Bronchial epithelial cell (primary cell): ENCODE data around the gene FOXM1. TPM values are rescaled to one million over a fixed set of nuclear protein-coding genes. Genes with fewer than 3 reads are reported as not detected.
"Not testable (repeated sequence)": the region's sequence is repeated elsewhere in the genome, so short reads cannot be mapped to it uniquely, and the experiment has no call there.

Source experiments
- DNase-seq: peaks from one replicate; pipeline ENCODE4 v3.0.0-alpha.2; 2010; ENCODE audit warnings: low read depth
- FAIRE-seq: peaks from 2 replicates; lab custom pipeline; 2011; peaks lifted over from hg19 to GRCh38; lab: Jason Lieb, UNC
- H3K27me3 ChIP-seq: 2 replicates; pipeline ENCODE4 v1.5.1; 2011; ENCODE audit warnings: low read length; ENCODE audit not compliant: control insufficient read depth, insufficient read depth
- H3K36me3 ChIP-seq: 2 replicates; pipeline ENCODE4 v1.5.1; 2011; ENCODE audit warnings: low read length; ENCODE audit not compliant: control insufficient read depth, insufficient read depth
- H3K4me3 ChIP-seq: 2 replicates; pipeline ENCODE4 v1.5.1; 2011; ENCODE audit warnings: mild to moderate bottlenecking, low read depth, low read length, control low read depth
- total RNA-seq: library from RNA; depleted of rRNA; stranded (reverse); fragments of >200 nt; gene quantifications from 2 replicates; pipeline ENCODE4 v1.2.1, GENCODE V29; 2014
- TF ChIP-seq, protein P1 (sequence below): IDR thresholded peaks from 2 replicates; pipeline ENCODE4 v1.5.1; 2011; ENCODE audit warnings: mild to moderate bottlenecking, moderate library complexity, low read length, control low read depth, inconsistent platforms; ENCODE audit not compliant: insufficient read depth, severe bottlenecking

FOXM1 gene
- total RNA-seq, 1 donor from 2014 or later: 0.79 TPM

- TF ChIP-seq, protein P1, sequence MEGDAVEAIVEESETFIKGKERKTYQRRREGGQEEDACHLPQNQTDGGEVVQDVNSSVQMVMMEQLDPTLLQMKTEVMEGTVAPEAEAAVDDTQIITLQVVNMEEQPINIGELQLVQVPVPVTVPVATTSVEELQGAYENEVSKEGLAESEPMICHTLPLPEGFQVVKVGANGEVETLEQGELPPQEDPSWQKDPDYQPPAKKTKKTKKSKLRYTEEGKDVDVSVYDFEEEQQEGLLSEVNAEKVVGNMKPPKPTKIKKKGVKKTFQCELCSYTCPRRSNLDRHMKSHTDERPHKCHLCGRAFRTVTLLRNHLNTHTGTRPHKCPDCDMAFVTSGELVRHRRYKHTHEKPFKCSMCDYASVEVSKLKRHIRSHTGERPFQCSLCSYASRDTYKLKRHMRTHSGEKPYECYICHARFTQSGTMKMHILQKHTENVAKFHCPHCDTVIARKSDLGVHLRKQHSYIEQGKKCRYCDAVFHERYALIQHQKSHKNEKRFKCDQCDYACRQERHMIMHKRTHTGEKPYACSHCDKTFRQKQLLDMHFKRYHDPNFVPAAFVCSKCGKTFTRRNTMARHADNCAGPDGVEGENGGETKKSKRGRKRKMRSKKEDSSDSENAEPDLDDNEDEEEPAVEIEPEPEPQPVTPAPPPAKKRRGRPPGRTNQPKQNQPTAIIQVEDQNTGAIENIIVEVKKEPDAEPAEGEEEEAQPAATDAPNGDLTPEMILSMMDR: no peak
- FAIRE-seq (no peak), DNase-seq (peak; percentile 15)
- Histone ChIP-seq H3K27me3 (no peaks in the 10 kb centered on the region), H3K36me3 (no peaks in the 10 kb centered on the region), H3K4me3 (peak overlapping the region; percentile 95)
Measured at GRCh38 chr12:2877953-2878732, 1.2 kb upstream of the FOXM1 start.

DNA sequence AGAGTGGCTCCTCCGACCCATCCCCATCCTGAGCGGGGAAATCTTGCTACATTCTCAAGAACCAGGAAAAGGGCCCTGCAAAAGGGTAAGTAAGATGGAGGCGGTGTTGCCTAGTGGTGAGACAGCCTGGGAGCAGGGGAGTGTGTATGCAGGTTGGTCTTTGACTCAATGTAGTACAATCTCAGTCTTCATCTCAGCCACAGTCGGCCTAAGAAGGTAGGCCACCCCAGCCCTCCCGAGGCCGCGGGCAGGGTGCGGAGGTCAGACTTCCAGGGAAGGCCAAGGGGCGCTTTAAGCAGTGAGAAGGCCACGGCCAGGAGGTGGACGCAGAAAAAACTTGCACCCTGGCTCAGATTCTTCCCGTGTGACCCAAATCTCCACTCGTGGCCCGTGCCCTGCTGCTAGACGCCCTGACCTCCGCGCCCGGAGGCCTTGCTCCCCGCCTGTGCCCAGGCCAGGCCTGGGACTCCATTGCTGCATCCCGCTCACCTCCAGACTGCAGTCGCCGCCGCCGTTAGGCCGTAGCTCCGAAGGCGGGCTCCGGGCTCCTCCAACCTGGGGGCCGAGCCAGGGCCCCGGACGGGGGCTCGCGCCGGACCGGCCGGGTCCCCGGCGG lies 435 bp downstream of the FOXM1 start:
- Histone ChIP-seq H3K36me3 (no peaks in the 10 kb centered on the region), H3K4me3 (peak overlapping the region; percentile 95), H3K27me3 (no peaks in the 10 kb centered on the region)
- FAIRE-seq: no peak
- DNase-seq: peak; percentile 15
- TF ChIP-seq, protein P1: no peak

- DNase-seq, FAIRE-seq, H3K27me3 ChIP-seq, H3K36me3 ChIP-seq, H3K4me3 ChIP-seq: not testable (repeated sequence)
Measured at GRCh38 chr12:2868986-2869632, 7.9 kb downstream of the FOXM1 start.

DNA sequence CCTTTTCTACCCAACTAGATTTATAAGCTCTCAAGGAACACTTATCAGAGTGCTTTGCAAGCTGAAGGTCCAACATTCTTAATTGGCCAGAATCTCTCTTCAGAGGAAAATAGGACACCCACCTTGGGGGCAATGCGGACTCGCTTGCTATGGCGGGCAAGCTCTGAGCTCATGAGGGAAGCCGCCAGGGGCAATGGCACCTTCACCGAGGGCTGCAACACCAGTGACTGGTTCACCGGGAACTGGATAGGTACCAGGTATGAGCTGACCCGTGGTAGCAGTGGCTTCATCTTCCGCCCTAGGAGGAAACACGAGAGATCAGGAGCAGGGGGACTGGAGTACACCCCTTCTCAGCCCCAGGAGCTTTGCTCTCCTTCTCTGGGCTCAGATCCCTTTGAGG lies 12.8 kb downstream of the FOXM1 start:
- Histone ChIP-seq H3K4me3 (no peak overlapping the region), H3K27me3 (no peaks in the 10 kb centered on the region), H3K36me3 (peaks cover 10% of the 10 kb centered on the region)
- FAIRE-seq (no peak), DNase-seq (no peak)
- TF ChIP-seq, protein P1: no peak

DNA sequence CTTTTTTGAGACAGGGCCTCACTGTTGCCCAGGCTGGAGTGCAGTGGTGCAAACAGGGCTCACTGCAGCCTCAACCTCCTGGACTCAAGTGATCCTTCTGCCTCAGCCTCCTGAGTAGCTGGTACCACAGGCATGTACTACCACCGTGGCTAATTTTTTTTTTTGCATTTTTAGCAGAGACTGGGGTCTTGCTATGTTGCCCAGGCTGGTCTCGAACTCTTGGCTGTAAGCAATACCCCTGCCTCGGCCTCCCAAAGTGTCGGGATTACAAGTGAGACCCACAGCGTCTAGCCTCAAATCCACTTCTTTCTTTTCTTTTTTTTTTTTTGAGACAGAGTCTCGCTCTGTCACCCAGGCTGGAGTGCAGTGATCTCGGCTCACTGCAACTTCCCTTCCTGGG lies 13.6 kb downstream of the FOXM1 start:
- H3K36me3 ChIP-seq: peaks cover 13% of the 10 kb centered on the region
- not testable (repeated sequence) for H3K4me3 ChIP-seq, FAIRE-seq, H3K27me3 ChIP-seq, DNase-seq

DNA sequence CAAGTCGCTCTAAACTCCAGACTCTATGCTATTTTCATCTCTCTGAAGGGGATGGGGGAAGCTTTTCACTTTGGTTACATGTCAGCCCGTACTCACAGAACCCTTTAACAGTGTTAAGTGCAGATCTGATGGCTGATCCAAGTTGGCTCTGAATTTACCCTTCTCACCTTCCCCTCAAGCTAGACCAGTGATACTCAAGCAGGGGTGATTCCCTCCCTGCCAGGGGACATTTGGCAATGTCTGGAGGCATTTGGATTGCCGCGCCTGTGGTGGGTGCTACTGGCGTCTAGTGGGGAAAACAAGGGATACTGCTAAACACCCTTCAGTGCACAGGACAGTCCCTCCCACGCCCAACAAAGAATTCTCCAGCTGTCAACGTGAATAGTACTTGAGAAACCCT lies 14.1 kb downstream of the FOXM1 start:
- Histone ChIP-seq H3K4me3 (no peak overlapping the region), H3K36me3 (peaks cover 13% of the 10 kb centered on the region), H3K27me3 (no peaks in the 10 kb centered on the region)
- FAIRE-seq (no peak), DNase-seq (no peak)
- TF ChIP-seq, protein P1: no peak
